Keratinocyte (primary cell): ENCODE results near the gene NFATC1. TPM values are rescaled to one million over a fixed set of nuclear protein-coding genes. Genes with fewer than 3 reads are reported as not detected.

ENCODE experiments used
- DNase-seq: peaks from one replicate; pipeline ENCODE4 v3.0.0-alpha.2; 2011; ENCODE audit warnings: low read depth, missing footprints, low spot score
- FAIRE-seq: peaks from 2 replicates; lab custom pipeline; 2011; peaks lifted over from hg19 to GRCh38; lab: Jason Lieb, UNC
- H2AFZ ChIP-seq: 2 replicates; pipeline ENCODE4 v1.6.0; 2012; ENCODE audit warnings: low read length, control low read depth, inconsistent platforms; ENCODE audit not compliant: control insufficient read depth
- H3K27ac ChIP-seq: 2 replicates; pipeline ENCODE4 v1.5.1; 2011; ENCODE audit warnings: low read length; ENCODE audit not compliant: control insufficient read depth, insufficient read depth
- H3K27me3 ChIP-seq: 3 replicates; pipeline ENCODE4 v1.6.0; 2011; ENCODE audit warnings: low read length; ENCODE audit not compliant: control insufficient read depth, insufficient read depth; ENCODE audit errors: extremely low read depth
- H3K36me3 ChIP-seq, 2 experiments: 2 replicates in 1 of 2; 3 replicates in 1 of 2; pipeline ENCODE4 v1.5.1; 2011; ENCODE audit warnings: low read length in 2 of 2, mild to moderate bottlenecking in 1 of 2; ENCODE audit not compliant: control insufficient read depth in 2 of 2, insufficient read depth in 2 of 2; ENCODE audit errors: extremely low read depth in 1 of 2
- H3K4me1 ChIP-seq: 3 replicates; pipeline ENCODE4 v1.5.1; 2011; ENCODE audit warnings: low read length; ENCODE audit not compliant: control insufficient read depth, insufficient read depth; ENCODE audit errors: extremely low read depth
- H3K4me2 ChIP-seq: 3 replicates; pipeline ENCODE4 v1.6.0; 2011; ENCODE audit warnings: low read depth, low read length; ENCODE audit not compliant: control insufficient read depth, insufficient read depth; ENCODE audit errors: extremely low read depth
- H3K4me3 ChIP-seq, 3 experiments: fragments of 200-600 bp in 1 of 3; sonication (generic) in 1 of 3; 2 replicates in 2 of 3; 3 replicates in 1 of 3; pipeline ENCODE4 v1.5.1; 2011 to 2016; ENCODE audit warnings: low read length in 3 of 3, mild to moderate bottlenecking in 3 of 3, control low read depth in 2 of 3, inconsistent platforms in 1 of 3, low read depth in 1 of 3, mixed read lengths in 1 of 3, mixed run types in 1 of 3, moderate library complexity in 1 of 3; ENCODE audit not compliant: control insufficient read depth in 2 of 3, insufficient read depth in 2 of 3; ENCODE audit errors: extremely low read depth in 1 of 3
- H3K79me2 ChIP-seq: 2 replicates; pipeline ENCODE4 v1.6.0; 2012; ENCODE audit warnings: low read length; ENCODE audit not compliant: control insufficient read depth, insufficient read depth
- H3K9ac ChIP-seq: 3 replicates; pipeline ENCODE4 v1.6.0; 2011; ENCODE audit warnings: low read length; ENCODE audit not compliant: control insufficient read depth, insufficient read depth; ENCODE audit errors: extremely low read depth
- H3K9me1 ChIP-seq: 3 replicates; pipeline ENCODE4 v1.6.0; 2011; ENCODE audit warnings: low read length; ENCODE audit not compliant: control insufficient read depth, insufficient read depth; ENCODE audit errors: extremely low read depth
- H3K9me3 ChIP-seq: 2 replicates; pipeline ENCODE4 v1.5.1; 2012; ENCODE audit warnings: low read depth, low read length; ENCODE audit not compliant: control insufficient read depth
- H4K20me1 ChIP-seq: 3 replicates; pipeline ENCODE4 v1.6.0; 2011; ENCODE audit warnings: low read length; ENCODE audit not compliant: control insufficient read depth, insufficient read depth; ENCODE audit errors: extremely low read depth
- EZH2 ChIP-seq: IDR thresholded peaks from one replicate; pipeline ENCODE4 v1.6.1; 2012; ENCODE audit warnings: inconsistent platforms, mild to moderate bottlenecking, low read length, moderate library complexity
- dilution Hi-C: fragments of 300-500 bp; cut with MboI; formaldehyde crosslinking; loops from one replicate; pipeline ENCODE4 v1.7.0; 2020; ENCODE audit warnings: low sequenced_read_pairs; ENCODE audit not compliant: extremely low pct_ligation_motif_present
- polyA plus RNA-seq, 5 experiments: library from polyadenylated mRNA; depleted of rRNA in 3 of 5; stranded (reverse) in 3 of 5; stranded (forward) in 1 of 5; unstranded in 1 of 5; fragments of >200 nt; gene quantifications; 1 replicate in 1 of 5; 2 replicates in 3 of 5; 3 replicates in 1 of 5; pipeline versions ENCODE4 v1.2.1 to v1.2.3, GENCODE V29; 2011 to 2012; ENCODE audit warnings: missing spikeins in 2 of 5, low read depth in 1 of 5, low replicate concordance in 1 of 5
- TF ChIP-seq, protein P1 (sequence below), 3 experiments: IDR thresholded peaks in 1 of 3; conservative IDR thresholded peaks in 1 of 3; optimal IDR thresholded peaks in 1 of 3; 2 replicates in 2 of 3; 3 replicates in 1 of 3; pipeline versions ENCODE3 to v1.5.1; 2011; ENCODE audit warnings: low read length in 3 of 3, mild to moderate bottlenecking in 3 of 3, moderate library complexity in 2 of 3, control low read depth in 1 of 3, inconsistent platforms in 1 of 3; ENCODE audit not compliant: insufficient read depth in 2 of 3; ENCODE audit errors: extremely low read depth in 1 of 3

Gene NFATC1
- polyA plus RNA-seq, 1 donor (not counting 4 experiments of a cell fraction or from before 2014, with no cell fraction given) = 0.77 TPM

DNA sequence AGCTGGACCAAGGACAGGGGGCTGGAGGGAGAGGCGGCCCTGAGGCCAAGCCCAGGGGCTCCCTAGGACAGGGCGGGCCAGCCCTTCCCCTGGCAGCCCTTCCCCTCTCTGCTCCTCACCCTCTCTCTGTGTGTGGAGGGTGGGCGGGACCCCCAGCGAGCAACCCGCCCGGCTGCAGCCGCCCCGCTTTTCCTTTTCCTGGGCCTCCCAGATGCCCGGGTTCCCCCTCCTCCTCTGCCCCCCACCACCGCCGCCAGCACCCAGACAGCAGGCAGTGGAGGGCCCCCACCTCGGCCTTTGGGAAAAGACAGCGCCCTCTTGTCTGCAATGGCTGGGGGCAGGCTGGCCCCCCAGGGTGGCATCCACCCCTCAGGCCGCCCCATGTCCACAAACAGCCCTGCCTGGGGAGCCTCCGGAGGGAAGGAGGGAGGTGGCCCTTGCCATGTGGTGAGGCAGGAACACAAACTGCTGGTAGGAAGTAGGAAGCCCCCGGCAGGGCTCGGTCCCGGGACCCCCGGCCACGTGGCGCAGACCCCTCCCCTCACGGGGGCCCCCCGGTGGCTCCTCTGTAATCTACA is 148.7 kb downstream of the NFATC1 start:
- peaks cover 11% of the 10 kb centered on the region for H3K27me3 ChIP-seq
- H3K4me1 ChIP-seq = peaks cover 2% of the 10 kb centered on the region
- DNase-seq = no peak
- no peak overlapping the region for H3K4me2 ChIP-seq
- H3K36me3 ChIP-seq = no peaks in the 10 kb centered on the region
- no peak overlapping the region for H3K9ac ChIP-seq
- no peak overlapping the region for H3K27ac ChIP-seq
- H3K4me3 ChIP-seq = no peak overlapping the region
- no peaks in the 10 kb centered on the region for H3K9me3 ChIP-seq
- TF ChIP-seq EZH2 = no peak
- TF ChIP-seq, protein P1, sequence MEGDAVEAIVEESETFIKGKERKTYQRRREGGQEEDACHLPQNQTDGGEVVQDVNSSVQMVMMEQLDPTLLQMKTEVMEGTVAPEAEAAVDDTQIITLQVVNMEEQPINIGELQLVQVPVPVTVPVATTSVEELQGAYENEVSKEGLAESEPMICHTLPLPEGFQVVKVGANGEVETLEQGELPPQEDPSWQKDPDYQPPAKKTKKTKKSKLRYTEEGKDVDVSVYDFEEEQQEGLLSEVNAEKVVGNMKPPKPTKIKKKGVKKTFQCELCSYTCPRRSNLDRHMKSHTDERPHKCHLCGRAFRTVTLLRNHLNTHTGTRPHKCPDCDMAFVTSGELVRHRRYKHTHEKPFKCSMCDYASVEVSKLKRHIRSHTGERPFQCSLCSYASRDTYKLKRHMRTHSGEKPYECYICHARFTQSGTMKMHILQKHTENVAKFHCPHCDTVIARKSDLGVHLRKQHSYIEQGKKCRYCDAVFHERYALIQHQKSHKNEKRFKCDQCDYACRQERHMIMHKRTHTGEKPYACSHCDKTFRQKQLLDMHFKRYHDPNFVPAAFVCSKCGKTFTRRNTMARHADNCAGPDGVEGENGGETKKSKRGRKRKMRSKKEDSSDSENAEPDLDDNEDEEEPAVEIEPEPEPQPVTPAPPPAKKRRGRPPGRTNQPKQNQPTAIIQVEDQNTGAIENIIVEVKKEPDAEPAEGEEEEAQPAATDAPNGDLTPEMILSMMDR (optimal IDR thresholded peaks at IDR 0.05 in 1 of 3, IDR thresholded peaks at IDR 0.05 in 1 of 3, conservative IDR thresholded peaks at IDR 0.05 in 1 of 3; ENCODE audit: extremely low read depth in 1 of 3, insufficient read depth in 2 of 3, low read length in 3 of 3) = no peak
- no peaks in the 10 kb centered on the region for H3K9me1 ChIP-seq
- no peaks in the 10 kb centered on the region for H4K20me1 ChIP-seq
- dilution Hi-C loops = no loop called here
- no peaks in the 10 kb centered on the region for H3K79me2 ChIP-seq
- no peak overlapping the region for H2AFZ ChIP-seq
- no peak for FAIRE-seq

DNA sequence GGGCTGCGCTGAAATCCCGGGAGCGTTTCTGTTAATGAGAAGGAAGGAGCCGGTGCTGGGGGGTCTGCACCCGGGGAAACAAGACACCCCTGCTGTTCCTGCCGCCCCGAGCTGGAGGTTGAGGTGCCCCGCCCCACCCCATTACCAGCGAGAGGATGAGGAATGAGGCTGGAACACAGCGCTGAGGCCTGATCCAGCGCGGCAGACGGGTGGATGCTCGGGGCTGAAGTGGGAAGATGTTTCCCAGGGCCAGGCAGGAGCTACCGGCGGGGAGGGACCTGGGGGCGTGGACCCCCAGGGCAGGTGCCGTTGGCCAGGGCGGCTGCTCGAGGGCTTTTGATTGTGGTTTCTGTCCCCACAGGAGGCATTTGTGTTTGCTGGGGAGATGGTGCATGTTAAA is 149.5 kb downstream of the NFATC1 start:
- Histone ChIP-seq H3K9me1 (no peaks in the 10 kb centered on the region), H3K27me3 (peaks cover 6% of the 10 kb centered on the region), H3K4me3 (no peak overlapping the region), H3K4me1 (peaks cover 2% of the 10 kb centered on the region), H4K20me1 (no peaks in the 10 kb centered on the region), H3K9me3 (no peaks in the 10 kb centered on the region), H3K36me3 (no peaks in the 10 kb centered on the region), H3K9ac (no peak overlapping the region), H3K4me2 (no peak overlapping the region), H3K79me2 (no peaks in the 10 kb centered on the region), H3K27ac (no peak overlapping the region), H2AFZ (no peak overlapping the region)
- TF ChIP-seq, protein P1 (optimal IDR thresholded peaks at IDR 0.05 in 1 of 3, IDR thresholded peaks at IDR 0.05 in 1 of 3, conservative IDR thresholded peaks at IDR 0.05 in 1 of 3; ENCODE audit: extremely low read depth in 1 of 3, insufficient read depth in 2 of 3, low read length in 3 of 3) = no peak
- no peak for TF ChIP-seq EZH2
- dilution Hi-C loops = no loop called here
- no peak for DNase-seq
- FAIRE-seq = no peak
